Transverse colon (tissue), 4 donors: ENCODE results near the gene HLA-B.

ENCODE experiments used
- CTCF ChIP-seq, 5 experiments: fragments of 200-600 bp in 3 of 5; fragments of 450-650 bp in 2 of 5; sonication (generic) in 3 of 5; IDR thresholded peaks; 1 replicate in 2 of 5; 2 replicates in 3 of 5; pipeline ENCODE4 v1.5.1; 2016 to 2017; ENCODE audit warnings: antibody characterized with exemption in 5 of 5, inconsistent platforms in 3 of 5, mild to moderate bottlenecking in 2 of 5, moderate library complexity in 1 of 5
- EP300 ChIP-seq: sonication (generic); formaldehyde crosslinking; IDR thresholded peaks from one replicate; pipeline ENCODE4 v1.6.1; 2017; ENCODE audit warnings: antibody characterized with exemption, low read depth
- POLR2A ChIP-seq: fragments of 450-650 bp; IDR thresholded peaks from one replicate; pipeline ENCODE4 v1.6.1; 2016; ENCODE audit warnings: antibody characterized with exemption, mild to moderate bottlenecking, moderate library complexity
- POLR2AphosphoS5 ChIP-seq, 3 donors: sonication (generic); formaldehyde crosslinking; IDR thresholded peaks; one replicate each; pipeline ENCODE4 v1.6.1; 2016; ENCODE audit warnings: antibody characterized with exemption in 3 of 3

GRCh38 chr6:31378721-31379103 lies 21.7 kb upstream of the HLA-B start:
- no peak for TF ChIP-seq POLR2A
- no peak for TF ChIP-seq EP300
- TF ChIP-seq CTCF (IDR thresholded peaks at IDR 0.05) = no peak
- TF ChIP-seq POLR2AphosphoS5 (IDR thresholded peaks at IDR 0.05) = no peak
